Mononuclear cell (primary cell): ENCODE measurements around the gene IRX5. TPM values are rescaled to one million over a fixed set of nuclear protein-coding genes. Genes with fewer than 3 reads are reported as not detected.
A peak's percentile ranks its signal among the peaks of the same experiment; 100 is the strongest.

Source experiments
- H3K27me3 ChIP-seq: 2 replicates; pipeline ENCODE4 v1.6.0; 2011; ENCODE audit warnings: low read length, control low read depth; ENCODE audit not compliant: insufficient read depth
- H3K4me1 ChIP-seq: 2 replicates; pipeline ENCODE4 v1.5.1; 2011; ENCODE audit warnings: mild to moderate bottlenecking, low read length, control low read depth; ENCODE audit not compliant: insufficient read depth
- H3K4me3 ChIP-seq: 2 replicates; pipeline ENCODE4 v1.5.1; 2011; ENCODE audit warnings: mild to moderate bottlenecking, low read length, moderate library complexity
- H3K9me3 ChIP-seq: 2 replicates; pipeline ENCODE4 v1.5.1; 2011; ENCODE audit warnings: low read depth, mild to moderate bottlenecking, control low read depth, low read length
- total RNA-seq: library from RNA; depleted of rRNA; stranded (reverse); fragments of >200 nt; gene quantifications from one replicate; pipeline ENCODE4 v1.2.3, GENCODE V29; 2012

IRX5 gene
- total RNA-seq: 0.21 TPM

GRCh38 chr16:54930005-54930868, at the start of gene IRX5:
Gene IRX5, plus strand, starts transcription at chr16:54930865. Its CDS starts 334 bp downstream, at chr16:54931199.
- Histone ChIP-seq H3K4me1 (peaks cover 30% of the 10 kb centered on the region), H3K27me3 (peaks cover 75% of the 10 kb centered on the region), H3K4me3 (peak within 1 kb of the TSS; percentile 39), H3K9me3 (no peaks in the 10 kb centered on the region)

DNA sequence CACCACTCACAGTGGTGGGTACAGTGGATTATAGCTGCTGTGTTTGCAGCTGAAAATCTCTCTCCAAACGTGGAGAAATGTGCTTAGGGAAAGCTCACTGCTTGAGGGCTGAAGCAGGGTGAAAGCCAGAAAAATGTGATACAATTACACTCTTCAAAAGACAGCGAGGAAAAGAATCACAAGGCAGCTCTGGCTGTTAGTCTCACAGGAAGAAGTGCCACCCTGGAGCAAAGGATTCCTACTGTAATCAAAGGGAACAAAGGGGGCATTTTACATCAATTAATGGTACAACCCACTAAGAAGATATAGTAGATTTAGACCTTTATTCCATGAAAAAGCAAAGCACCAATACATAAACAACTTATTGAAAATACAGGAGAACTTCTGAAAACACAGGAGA, 48.1 kb upstream of the IRX5 start:
- no peak overlapping the region for H3K4me3 ChIP-seq
- no peaks in the 10 kb centered on the region for H3K4me1 ChIP-seq
- peaks cover 3% of the 10 kb centered on the region for H3K27me3 ChIP-seq
- H3K9me3 ChIP-seq: no peaks in the 10 kb centered on the region

- no peaks in the 10 kb centered on the region for H3K4me1 ChIP-seq
- H3K27me3 ChIP-seq: peaks cover 3% of the 10 kb centered on the region
- no peak overlapping the region for H3K4me3 ChIP-seq
- H3K9me3 ChIP-seq: no peaks in the 10 kb centered on the region
Observed at GRCh38 chr16:54883358-54883757, 47.3 kb upstream of the IRX5 start.

- no peak overlapping the region for H3K4me3 ChIP-seq
- no peaks in the 10 kb centered on the region for H3K9me3 ChIP-seq
- no peaks in the 10 kb centered on the region for H3K4me1 ChIP-seq
- no peaks in the 10 kb centered on the region for H3K27me3 ChIP-seq
Observed at GRCh38 chr16:54886078-54886477, 44.6 kb upstream of the IRX5 start.

DNA sequence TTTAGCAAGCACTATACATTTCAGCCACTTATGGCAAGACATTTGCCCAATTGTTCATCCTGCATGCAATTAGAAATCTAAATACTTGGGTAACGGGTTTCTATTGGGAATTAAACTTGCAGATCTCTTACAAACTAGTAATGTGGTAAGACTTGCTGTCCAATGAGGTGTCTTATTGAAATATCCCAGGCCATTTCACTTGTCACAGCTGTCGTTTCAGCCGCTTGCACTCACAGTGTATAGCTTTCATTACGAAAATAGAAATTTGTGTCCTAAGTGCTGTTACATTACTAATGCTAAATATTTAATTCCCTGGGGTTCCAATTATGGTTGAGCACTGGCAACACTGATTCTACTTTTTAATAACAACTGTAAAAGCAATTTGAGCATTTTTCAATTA, 40.3 kb upstream of the IRX5 start:
- H3K4me1 ChIP-seq: no peaks in the 10 kb centered on the region
- H3K27me3 ChIP-seq: no peaks in the 10 kb centered on the region
- no peaks in the 10 kb centered on the region for H3K9me3 ChIP-seq
- no peak overlapping the region for H3K4me3 ChIP-seq

DNA sequence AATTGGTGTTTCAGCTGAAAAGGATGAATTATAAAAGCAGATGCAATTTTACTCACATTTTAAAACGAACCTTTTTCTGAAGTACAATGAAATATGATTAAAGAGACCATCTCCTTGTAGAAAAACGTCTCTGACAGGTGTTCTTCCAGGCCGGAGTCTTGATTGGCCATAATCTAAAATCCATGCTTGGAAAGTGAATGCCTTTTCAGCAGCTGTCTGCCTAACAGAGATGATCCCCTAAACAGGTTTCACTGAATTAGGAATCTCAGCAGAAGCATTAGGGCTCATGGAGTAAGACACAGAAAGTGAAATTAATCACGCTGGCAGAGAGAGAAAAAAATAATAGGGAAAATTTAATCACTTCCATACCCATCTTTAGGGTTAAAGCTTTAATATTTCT, 39.3 kb upstream of the IRX5 start:
- Histone ChIP-seq H3K4me3 (no peak overlapping the region), H3K27me3 (no peaks in the 10 kb centered on the region), H3K4me1 (no peaks in the 10 kb centered on the region), H3K9me3 (no peaks in the 10 kb centered on the region)

- Histone ChIP-seq H3K9me3 (no peaks in the 10 kb centered on the region), H3K27me3 (no peaks in the 10 kb centered on the region), H3K4me3 (no peak overlapping the region), H3K4me1 (no peaks in the 10 kb centered on the region)
Observed at GRCh38 chr16:54892981-54893380, 37.7 kb upstream of the IRX5 start.

- no peaks in the 10 kb centered on the region for H3K4me1 ChIP-seq
- no peaks in the 10 kb centered on the region for H3K27me3 ChIP-seq
- no peak overlapping the region for H3K4me3 ChIP-seq
- no peaks in the 10 kb centered on the region for H3K9me3 ChIP-seq
Observed at GRCh38 chr16:54897930-54898329, 32.7 kb upstream of the IRX5 start.

DNA sequence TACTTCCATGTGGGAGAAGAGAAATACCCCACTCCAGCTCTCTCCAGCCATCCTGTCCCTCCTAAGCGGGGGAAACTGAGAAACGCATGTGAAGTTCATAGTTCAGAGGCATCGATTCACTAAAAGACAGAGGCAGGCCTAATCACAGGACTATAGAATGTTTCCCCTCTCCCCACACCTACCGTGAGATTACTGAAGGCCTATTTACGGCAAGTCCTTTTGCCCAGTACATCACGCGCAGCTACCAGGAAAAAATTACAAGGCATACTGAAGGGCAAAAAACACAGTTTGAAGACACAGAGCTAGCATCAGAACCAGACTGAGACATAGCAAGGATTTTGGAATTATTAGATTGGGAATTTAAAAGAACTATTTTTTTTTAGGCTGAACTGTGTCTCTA, 29.1 kb upstream of the IRX5 start:
- Histone ChIP-seq H3K27me3 (no peaks in the 10 kb centered on the region), H3K4me3 (no peak overlapping the region), H3K9me3 (no peaks in the 10 kb centered on the region), H3K4me1 (no peaks in the 10 kb centered on the region)

GRCh38 chr16:54903047-54903446, 27.6 kb upstream of the IRX5 start:
- Histone ChIP-seq H3K4me1 (no peaks in the 10 kb centered on the region), H3K27me3 (no peaks in the 10 kb centered on the region), H3K9me3 (no peaks in the 10 kb centered on the region), H3K4me3 (no peak overlapping the region)

GRCh38 chr16:54911079-54911478, 19.6 kb upstream of the IRX5 start:
- no peaks in the 10 kb centered on the region for H3K4me1 ChIP-seq
- H3K27me3 ChIP-seq: no peaks in the 10 kb centered on the region
- H3K9me3 ChIP-seq: no peaks in the 10 kb centered on the region

GRCh38 chr16:54912720-54913119, 17.9 kb upstream of the IRX5 start:
- Histone ChIP-seq H3K27me3 (peaks cover 3% of the 10 kb centered on the region), H3K4me1 (no peaks in the 10 kb centered on the region), H3K4me3 (no peak overlapping the region), H3K9me3 (no peaks in the 10 kb centered on the region)

More at GRCh38 chr16:54911079-54911478, 19.6 kb upstream of the IRX5 start:
- H3K4me3 ChIP-seq: no peak overlapping the region

- Histone ChIP-seq H3K27me3 (peaks cover 48% of the 10 kb centered on the region), H3K4me3 (no peak overlapping the region), H3K9me3 (no peaks in the 10 kb centered on the region), H3K4me1 (no peaks in the 10 kb centered on the region)
Observed at GRCh38 chr16:54921206-54921824, 9.3 kb upstream of the IRX5 start.

GRCh38 chr16:54923055-54923473, 7.6 kb upstream of the IRX5 start:
- no peaks in the 10 kb centered on the region for H3K9me3 ChIP-seq
- no peak overlapping the region for H3K4me3 ChIP-seq
- peaks cover 6% of the 10 kb centered on the region for H3K4me1 ChIP-seq
- peaks cover 63% of the 10 kb centered on the region for H3K27me3 ChIP-seq

GRCh38 chr16:54923988-54924387, 6.7 kb upstream of the IRX5 start:
- H3K4me3 ChIP-seq: no peak overlapping the region
- no peaks in the 10 kb centered on the region for H3K9me3 ChIP-seq
- peaks cover 6% of the 10 kb centered on the region for H3K4me1 ChIP-seq
- peaks cover 64% of the 10 kb centered on the region for H3K27me3 ChIP-seq
